Left forelimb (tissue), 1 donor: ENCODE data around the gene CNTRL.
"Not testable (repeated sequence)": the region's sequence is repeated elsewhere in the genome, so short reads cannot be mapped to it uniquely, and the experiment has no call there.

Experiments used
- DNase-seq: peaks from one replicate; pipeline ENCODE4 v3.0.0-alpha.2; 2018; ENCODE audit warnings: low spot score

CNTRL gene, protein sequence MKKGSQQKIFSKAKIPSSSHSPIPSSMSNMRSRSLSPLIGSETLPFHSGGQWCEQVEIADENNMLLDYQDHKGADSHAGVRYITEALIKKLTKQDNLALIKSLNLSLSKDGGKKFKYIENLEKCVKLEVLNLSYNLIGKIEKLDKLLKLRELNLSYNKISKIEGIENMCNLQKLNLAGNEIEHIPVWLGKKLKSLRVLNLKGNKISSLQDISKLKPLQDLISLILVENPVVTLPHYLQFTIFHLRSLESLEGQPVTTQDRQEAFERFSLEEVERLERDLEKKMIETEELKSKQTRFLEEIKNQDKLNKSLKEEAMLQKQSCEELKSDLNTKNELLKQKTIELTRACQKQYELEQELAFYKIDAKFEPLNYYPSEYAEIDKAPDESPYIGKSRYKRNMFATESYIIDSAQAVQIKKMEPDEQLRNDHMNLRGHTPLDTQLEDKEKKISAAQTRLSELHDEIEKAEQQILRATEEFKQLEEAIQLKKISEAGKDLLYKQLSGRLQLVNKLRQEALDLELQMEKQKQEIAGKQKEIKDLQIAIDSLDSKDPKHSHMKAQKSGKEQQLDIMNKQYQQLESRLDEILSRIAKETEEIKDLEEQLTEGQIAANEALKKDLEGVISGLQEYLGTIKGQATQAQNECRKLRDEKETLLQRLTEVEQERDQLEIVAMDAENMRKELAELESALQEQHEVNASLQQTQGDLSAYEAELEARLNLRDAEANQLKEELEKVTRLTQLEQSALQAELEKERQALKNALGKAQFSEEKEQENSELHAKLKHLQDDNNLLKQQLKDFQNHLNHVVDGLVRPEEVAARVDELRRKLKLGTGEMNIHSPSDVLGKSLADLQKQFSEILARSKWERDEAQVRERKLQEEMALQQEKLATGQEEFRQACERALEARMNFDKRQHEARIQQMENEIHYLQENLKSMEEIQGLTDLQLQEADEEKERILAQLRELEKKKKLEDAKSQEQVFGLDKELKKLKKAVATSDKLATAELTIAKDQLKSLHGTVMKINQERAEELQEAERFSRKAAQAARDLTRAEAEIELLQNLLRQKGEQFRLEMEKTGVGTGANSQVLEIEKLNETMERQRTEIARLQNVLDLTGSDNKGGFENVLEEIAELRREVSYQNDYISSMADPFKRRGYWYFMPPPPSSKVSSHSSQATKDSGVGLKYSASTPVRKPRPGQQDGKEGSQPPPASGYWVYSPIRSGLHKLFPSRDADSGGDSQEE (N-terminal part only)

DNA sequence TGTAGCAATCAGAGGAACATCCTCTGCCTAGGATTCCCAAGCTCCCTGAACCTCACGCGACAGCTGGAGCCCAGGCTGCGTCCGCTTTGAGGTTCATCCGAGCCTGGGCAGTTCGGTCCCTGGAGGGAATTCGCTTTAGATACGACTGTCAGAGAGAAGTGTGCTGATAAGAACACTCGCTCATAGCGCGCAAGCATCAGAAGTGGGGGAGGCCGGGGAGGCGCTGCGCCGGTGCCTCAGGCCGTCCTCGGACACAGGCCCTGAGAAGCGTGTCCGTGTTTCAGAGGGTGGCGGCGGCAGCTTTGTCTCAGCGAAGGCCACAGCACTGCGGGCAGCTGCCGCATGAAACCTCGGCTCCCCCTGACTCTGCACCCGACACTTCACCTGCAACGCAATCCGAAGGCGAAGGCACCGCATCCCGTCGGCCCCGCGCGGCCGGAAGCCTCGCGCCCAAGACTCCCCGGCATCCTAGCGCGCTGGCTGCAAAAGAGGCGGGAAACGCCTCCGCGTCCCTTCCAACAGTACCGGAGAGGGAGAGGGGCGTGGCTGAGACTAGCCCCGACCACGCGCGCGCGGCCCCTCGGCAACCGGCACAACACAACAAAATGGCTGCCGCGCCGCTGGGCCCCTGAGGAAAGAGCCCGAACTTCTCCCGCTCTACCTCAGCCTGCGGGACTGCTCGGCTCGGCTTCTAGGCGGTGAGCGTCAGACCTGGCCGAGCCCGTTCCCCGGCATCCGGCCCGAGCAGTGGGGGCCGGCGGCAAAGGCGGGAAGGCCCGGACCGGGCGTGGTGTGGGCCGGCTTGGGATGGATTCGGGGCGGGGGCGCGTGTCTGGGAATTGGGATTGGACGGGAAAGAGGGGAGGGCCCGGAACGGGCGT, at the start of gene CNTRL:
TSS of gene CNTRL (plus strand) at position 586 of the 881 bp plus-strand sequence. CDS start 13,372 bp downstream, outside the sequence.
- peak; percentile 96 for DNase-seq

DNA sequence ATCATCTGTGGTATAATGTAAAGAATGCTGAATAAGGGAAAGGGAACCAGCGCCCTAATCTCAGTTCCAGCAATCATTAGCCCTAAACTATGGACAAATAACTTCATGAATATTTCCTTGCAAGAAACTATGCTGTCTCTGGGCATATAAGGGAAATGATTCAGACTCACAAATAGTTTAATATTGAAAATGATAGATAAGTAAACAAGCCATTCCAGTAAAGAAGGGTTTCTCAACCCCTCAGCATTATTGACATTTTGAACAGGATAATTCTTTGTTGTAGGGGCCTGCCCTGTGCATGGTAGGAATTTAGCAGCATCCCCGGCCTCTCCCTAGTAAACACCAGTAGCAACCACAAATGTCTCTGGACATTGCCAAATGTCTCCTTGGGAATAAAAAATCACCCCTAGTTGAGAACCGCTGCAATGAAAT, 48.5 kb upstream of the CNTRL start:
- DNase-seq, result no peak

DNA sequence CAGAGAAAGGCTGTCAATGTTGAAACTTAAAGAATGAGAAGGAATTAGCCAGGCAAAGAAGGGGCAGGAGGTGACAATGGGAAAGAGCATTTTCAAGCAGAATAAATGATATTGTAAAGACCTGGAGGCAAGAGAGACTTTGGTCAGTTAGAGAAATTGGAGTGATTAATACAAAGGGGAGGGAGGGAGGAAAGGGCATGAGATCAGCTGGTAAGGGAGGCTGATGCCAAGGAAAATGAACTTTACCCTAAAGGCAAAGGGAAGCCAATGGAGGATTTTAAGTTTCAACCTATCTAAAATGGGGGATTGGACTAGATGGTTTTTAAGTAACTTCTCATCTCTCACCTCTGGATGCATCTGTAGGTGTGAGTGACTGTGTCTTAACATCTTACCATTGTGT, 48.0 kb upstream of the CNTRL start:
- no peak for DNase-seq

DNA sequence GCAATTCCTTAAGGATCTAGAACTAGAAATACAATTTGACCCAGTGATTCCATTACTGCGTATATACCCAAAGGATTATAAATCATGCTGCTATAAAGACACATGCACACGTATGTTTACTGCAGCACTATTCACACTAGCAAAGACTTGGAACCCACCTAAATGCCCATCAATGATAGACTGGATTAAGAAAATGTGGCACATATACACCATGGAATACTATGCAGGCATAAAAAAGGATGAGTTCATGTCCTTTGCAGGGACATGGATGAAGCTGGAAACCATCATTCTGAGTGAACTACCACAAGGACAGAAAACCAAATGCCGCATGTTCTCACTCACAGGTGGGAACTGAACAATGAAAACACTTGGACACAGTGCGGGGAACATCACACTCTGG, 46.5 kb upstream of the CNTRL start:
- not testable (repeated sequence) for DNase-seq

DNA sequence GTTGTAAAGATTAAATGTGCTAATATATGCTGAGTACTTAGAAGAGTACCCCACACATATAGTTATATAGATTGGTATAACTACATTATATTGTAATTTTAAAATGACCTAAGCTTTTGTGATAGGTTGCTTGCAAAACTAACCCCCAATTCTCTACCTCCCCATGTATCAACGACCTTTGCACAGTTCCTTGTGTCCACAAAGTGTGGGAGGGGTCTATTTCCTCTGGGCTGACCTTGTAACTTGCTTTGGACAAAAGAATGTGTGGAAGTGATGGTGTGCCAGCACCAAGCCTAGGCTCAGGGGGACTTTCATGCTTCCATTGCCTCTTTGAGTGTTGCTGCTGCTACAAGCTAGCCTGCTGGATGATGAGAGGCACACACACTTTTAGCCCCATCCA, 45.3 kb upstream of the CNTRL start:
- no peak for DNase-seq

DNA sequence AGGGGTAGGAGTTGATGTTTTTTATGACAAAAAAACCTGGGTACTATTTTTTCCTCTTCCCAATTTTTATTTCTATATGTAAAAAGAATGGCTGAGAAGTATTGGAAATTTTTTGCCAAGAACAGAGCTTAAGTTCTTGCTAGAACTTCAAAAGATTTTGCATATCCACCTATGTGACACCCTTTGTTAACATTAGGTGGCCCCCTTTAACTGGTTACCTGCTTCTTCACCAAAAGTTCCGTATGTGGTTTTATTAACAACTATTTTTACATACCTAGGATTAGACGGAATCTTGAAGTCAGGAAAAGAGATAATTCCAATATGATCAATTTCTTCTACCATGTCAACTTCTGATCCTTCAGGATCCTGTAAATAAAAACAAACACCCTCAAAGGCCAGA, 40.2 kb upstream of the CNTRL start:
- no peak for DNase-seq

DNA sequence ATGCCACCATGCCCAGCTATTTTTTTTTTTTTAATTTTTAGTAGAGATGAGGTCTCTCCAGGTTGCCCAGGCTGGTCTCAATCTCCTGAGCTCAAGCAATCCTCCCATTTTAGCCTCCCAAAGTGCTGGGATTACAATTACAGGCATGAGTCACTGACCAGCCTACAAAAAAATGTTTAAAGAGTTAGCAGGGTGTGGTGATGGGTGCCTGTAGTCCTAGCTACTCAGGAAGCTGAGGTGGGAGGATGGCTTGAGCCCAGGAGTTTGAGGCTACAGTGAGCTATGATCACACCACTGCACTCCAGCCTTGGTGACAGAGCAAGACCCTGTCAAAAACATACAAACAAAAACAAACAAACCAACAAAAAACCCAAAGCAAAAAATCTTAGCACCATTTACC, 39.0 kb upstream of the CNTRL start:
- not testable (repeated sequence) for DNase-seq

DNA sequence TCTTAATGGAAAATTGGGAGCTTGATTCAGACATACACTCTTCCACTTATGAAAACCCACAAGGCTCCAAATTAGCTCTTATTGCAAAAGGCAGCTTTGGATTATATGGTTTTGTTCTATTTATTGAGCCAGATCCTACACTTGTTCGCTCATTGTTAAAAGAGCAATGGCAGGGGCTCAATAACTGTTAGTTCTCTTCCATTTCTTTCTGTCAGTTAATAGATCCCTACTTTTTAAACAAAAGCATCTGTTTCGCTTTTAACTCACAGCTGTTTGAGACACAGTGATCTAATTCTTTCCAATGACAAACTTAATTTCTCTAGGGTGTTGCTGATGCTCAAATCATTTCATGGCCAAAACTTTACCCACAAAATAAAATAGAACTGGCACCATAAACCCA, 36.4 kb upstream of the CNTRL start:
- no peak for DNase-seq

DNA sequence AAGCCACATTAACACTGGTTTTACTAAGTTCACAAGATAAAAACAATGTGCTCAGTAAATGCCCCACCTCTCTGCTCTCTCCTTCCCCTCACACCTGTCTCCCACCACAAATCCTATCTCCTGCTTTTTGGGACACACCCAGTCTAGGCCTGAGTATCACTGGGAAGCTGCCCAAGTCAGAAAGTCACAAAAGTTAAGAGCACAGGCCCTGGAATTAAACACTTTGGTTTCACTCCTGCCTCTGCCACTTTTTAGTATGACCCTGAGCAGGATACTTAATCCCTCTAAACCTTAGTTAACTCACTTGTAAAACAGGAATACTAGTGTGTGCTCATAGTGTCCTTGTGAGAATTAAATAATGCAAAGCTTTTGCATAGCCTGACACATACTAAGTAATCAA, 36.0 kb upstream of the CNTRL start:
- no peak for DNase-seq

DNA sequence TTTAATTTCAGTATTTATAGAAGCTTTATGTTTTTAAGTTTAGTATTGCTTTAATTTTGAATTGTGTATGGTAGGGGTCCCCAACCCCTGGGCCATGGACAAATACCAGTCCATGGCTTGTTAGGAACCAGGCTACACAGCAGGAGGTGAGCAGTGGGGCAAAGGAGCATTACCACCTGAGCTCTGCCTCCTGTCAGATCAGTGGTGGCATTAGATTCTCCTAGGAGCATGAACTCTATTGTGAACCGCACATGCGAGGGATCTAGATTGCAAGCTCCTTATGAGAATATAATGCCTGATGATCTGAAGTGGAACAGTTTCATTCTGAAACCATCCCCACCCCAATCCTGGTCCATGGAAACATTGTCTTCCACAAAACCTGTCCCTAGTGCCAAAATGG, 26.6 kb upstream of the CNTRL start:
- DNase-seq, result no peak

DNA sequence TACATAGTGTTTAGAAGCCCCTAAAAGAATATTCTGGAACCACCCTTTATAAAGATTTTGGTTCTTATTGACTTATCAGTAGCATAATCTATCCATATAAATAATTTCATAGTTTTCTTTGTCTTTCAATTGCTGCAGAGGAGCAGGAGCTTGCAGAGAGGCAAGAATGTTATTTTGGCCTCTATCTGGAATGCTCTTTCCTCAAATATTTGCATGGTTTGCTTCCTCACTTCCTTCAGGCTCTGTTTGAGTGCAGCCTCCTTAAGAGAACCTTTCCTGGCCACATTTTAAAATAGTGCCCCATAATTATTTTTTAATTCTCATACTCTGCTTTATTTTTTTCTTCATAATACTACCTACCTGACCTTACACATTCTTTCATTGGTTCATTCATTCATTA, 26.1 kb upstream of the CNTRL start:
- no peak for DNase-seq

DNA sequence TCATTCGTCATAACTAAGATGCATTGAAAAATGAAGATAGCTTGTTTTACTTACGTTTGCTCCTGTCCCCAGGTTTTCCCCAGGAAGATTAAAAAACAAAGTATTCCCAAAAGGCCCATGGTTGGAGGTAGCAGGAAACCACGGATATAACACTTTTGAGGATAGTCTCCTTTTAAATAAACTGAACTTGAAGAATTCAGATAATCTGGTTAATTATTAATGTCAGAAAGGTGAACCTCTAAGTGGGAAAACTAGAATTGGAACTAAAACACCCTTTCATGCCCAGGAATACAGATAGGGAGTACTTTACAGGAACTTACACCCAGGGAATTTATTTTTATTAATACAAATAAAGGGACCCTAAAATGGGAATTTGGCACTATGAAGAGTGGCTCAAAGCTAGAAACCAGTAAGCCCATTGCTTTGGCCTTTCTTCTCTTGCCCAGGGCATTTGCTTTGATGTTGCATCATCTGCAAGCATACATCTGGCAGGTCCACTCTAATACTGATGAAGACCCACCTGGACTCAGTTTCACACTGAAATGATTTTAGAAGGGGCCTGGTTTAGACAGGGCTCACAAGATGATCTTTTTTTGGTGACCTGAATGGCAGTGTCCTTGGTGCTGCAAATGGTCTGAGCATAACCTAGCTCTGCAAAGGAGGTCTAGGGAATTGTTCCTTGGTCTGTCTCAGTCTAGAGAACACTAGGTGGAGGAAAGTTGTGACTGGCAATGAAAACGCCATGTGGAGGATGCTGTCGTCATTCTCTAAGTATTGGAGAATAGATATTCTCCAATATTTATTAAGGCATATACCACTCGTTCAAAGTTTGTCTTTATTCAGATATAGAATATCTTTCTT, 24.4 kb upstream of the CNTRL start, which contains the start of gene C5:
TSS of gene C5 (minus strand) at position 148 of the 861 bp plus-strand sequence. CDS start at position 119, 29 bp downstream.
- DNase-seq, result no peak

DNA sequence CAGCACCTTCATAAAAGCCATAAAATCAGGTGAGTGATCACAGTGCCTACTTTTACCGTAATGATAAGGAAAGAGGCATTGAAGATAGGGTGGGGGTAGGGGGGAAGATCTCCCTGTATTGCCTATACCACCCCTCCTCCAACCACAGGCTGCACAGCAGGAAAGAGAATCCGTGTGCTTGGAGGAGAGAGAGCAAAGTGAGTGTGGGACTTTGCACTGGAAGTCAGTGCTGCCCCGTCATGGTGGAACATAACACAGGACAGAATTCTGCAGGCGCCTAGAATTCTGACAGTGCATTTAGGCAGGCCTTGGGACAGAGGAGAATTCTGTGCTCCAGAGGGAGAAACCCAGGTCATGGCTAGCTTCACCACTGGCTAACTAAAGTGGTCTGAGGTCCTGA, 21.2 kb upstream of the CNTRL start:
- DNase-seq, result no peak

DNA sequence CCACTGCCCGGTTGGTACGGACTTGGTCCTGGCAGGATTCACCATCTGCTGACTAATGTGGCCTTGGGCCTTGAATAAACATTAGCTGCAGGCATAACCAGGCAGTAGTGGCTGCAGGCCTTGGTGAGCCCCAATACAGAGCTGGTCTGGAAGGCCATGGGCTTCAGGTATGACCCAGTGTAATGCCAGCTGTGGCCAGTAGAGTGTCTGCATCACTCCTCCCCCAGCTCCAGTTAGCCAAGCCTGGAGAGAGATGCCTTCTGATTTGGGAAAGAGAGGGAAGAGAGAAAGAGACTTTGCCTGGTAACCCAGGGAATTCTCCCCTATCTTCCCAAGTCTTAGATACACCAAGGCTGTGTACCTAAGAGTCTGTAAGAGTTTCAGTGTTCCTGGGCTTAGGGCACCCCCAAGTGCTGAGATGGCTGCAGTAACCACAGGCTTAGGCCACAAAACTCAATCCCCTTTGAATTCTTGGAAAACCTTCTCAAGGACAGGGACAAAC, 19.1 kb upstream of the CNTRL start:
- no peak for DNase-seq

DNA sequence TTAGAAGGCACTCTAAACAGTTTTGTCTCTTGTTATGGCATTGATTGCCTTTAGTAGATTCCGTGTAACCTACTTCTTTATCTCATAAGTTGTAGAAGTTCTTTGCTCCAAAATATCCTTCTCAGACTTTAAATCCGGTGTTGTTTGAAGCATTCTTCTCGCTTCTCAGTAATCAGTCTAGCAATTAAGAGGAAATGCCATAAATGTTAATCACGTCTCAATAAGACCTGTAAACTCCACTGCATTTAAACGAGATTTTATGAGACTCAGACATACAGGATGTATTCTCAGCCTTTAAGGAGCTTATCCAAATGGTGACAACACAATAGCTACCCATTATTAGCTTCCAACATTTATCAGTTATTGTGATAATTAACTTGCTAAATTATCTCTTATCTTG, 16.9 kb upstream of the CNTRL start:
- no peak for DNase-seq

DNA sequence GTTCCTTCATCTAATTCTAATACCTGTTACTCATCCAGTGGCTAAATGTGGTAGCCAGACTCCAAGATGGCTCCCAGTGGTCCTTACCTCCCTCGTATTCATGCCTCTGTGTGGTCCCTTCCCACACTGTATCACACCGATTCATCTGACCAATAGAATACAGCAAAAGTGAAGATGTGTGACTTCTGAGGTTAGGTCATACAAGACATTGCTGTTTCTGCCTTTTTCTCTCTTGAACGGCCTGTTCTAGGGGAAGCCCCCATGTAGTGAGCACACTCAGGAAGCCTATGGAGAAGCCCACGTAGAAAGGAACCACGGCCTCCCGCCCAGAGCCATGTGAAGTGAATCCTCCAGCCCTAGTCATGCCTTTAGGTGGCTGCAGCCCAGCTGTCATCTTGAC, 15.2 kb upstream of the CNTRL start:
- no peak for DNase-seq

DNA sequence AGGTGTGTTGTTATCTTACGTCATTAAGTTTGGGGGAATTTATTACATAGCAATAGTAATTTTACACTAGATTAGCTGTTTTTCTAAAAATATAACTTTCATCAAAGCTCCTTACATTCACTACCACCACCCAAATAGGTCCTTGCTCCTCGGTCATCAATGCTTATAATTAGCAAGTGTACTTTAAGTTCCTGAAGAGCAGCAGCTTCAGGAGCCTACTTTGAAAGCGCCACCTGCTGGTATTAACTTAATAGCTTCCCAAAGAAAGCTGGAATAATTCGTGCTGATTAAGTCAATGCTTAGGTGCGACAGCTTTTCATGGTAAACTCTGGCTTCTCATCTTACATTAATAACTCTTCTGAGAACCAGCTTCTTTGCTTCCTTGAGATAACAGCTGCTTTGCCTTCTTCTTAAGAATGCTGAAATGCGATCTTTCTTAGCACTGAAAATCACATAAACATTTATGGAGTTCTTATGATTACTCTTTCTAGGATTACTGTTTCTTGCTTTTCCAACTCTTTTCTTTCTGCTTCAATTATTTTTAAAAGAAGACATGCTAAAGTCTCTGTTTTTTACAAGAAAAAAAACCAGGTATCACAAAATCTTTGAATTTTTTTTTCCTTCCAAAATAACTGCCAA, 14.6 kb upstream of the CNTRL start:
- no peak for DNase-seq

DNA sequence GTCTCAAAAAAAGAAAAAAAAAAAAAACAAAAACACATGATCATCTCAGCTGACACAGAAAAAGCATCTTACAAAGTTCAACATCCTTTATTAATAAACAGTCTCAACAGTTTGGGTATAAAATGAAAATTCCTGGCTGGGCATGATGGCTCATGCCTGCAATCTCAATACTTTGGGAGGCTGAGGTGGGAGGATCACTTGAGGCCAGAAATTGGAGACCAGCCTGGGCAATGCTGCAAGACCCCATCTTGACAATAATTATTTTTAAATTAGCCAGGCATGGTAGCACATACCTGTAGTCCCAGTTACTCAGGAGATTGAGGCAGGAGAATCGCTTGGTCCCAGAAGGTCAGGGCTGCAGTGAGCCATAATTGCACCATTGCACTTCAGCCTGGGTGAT, 7.9 kb upstream of the CNTRL start:
- no peak for DNase-seq

DNA sequence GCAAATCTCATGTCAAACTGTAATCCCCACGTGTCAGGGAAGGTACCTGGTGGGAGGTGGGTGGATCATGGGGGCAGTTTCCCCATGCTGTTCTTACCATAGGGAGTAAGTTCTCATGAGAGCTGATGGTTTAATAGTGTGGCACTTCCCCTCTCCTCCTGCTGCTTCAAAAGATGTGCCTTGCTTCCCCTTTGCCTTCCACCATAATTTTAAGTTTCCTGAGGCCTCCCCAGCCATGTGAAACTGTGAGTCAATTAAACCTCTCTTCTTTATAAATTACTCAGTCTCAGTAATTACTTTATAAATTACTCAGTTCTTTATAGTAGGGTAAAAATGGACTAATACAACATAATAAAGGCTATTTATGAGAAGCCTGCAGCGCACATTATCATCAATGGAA, 7.1 kb upstream of the CNTRL start:
- no peak for DNase-seq

DNA sequence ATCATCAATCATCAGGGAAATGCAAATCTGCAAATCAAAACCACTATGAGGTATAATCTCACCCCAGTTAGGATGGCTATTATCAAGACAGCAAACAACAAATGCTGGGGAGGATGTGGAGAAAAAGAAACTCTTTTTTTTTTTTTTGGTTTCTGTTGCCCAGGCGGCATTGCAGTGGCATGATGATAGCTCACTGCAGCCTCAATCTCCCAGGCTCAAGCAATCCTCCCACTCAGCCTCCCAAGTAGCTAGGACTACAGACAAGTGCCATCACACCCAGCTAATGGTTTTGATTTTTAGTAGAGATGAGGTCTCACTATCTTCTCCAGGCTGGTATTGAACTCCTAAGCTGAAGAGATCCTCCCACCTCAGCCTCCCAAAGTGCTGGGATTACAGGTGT, 5.4 kb upstream of the CNTRL start:
- DNase-seq, result no peak
